Measurements from ENCODE around the gene UGT2B28.
"Not testable (repeated sequence)": the region's sequence is repeated elsewhere in the genome, so short reads cannot be mapped to it uniquely, and the experiment has no call there.

Gene UGT2B28

GRCh38 chr4:69280081-69280480, at the start of gene UGT2B28:
TSS of gene UGT2B28 (plus strand) at chr4:69280475. CDS start at chr4:69280501, 26 bp downstream.
- DNase-seq, result not testable (repeated sequence)

- no peak for DNase-seq
These were observed 41.2 kb upstream of the UGT2B28 start for GRCh38 chr4:69239092-69239491.

- DNase-seq, result no peak
These were observed 40.6 kb upstream of the UGT2B28 start for GRCh38 chr4:69239557-69240168.

- DNase-seq, result not testable (repeated sequence)
These were observed 39.5 kb upstream of the UGT2B28 start for GRCh38 chr4:69240787-69241186.

- DNase-seq, result not testable (repeated sequence)
These were observed 38.5 kb upstream of the UGT2B28 start for GRCh38 chr4:69241746-69242145.

- not testable (repeated sequence) for DNase-seq
These were observed 37.6 kb upstream of the UGT2B28 start for GRCh38 chr4:69242562-69243240.

- DNase-seq, result not testable (repeated sequence)
These were observed 29.4 kb upstream of the UGT2B28 start for GRCh38 chr4:69250884-69251283.

GRCh38 chr4:69253147-69253772, 27.0 kb upstream of the UGT2B28 start:
- not testable (repeated sequence) for DNase-seq

- DNase-seq, result not testable (repeated sequence)
These were observed 11.7 kb upstream of the UGT2B28 start for GRCh38 chr4:69268612-69269011.

- not testable (repeated sequence) for DNase-seq
These were observed 16.1 kb downstream of the UGT2B28 start for GRCh38 chr4:69296356-69296755.

GRCh38 chr4:69308426-69309033, 28.3 kb downstream of the UGT2B28 start:
- not testable (repeated sequence) for DNase-seq

- DNase-seq, result not testable (repeated sequence)
These were observed 29.3 kb downstream of the UGT2B28 start for GRCh38 chr4:69309549-69310076.

- DNase-seq, result not testable (repeated sequence)
These were observed 30.0 kb downstream of the UGT2B28 start for GRCh38 chr4:69310262-69310661.

- DNase-seq, result not testable (repeated sequence)
These were observed 37.5 kb downstream of the UGT2B28 start for GRCh38 chr4:69317669-69318298.

- no peak for DNase-seq
These were observed 41.0 kb downstream of the UGT2B28 start for GRCh38 chr4:69321153-69321729.

GRCh38 chr4:69322055-69322454, 41.8 kb downstream of the UGT2B28 start:
- DNase-seq, result no peak

- DNase-seq, result no peak
These were observed 43.0 kb downstream of the UGT2B28 start for GRCh38 chr4:69323284-69323683.

GRCh38 chr4:69330345-69331047, 50.2 kb downstream of the UGT2B28 start:
- DNase-seq, result no peak

- not testable (repeated sequence) for DNase-seq
These were observed 51.0 kb downstream of the UGT2B28 start for GRCh38 chr4:69331304-69331703.

GRCh38 chr4:69335485-69335884, 55.2 kb downstream of the UGT2B28 start:
- DNase-seq, result not testable (repeated sequence)

GRCh38 chr4:69343114-69343513, 62.8 kb downstream of the UGT2B28 start:
- not testable (repeated sequence) for DNase-seq
